HepG2 (cell line): ENCODE results near the gene PPP1R27. TPM values are rescaled to one million over a fixed set of nuclear protein-coding genes. Genes with fewer than 3 reads are reported as not detected.

Experiments used
- CREB1 ChIP-seq, 2 experiments: fragments of 450-650 bp in 1 of 2; IDR thresholded peaks; 2 replicates each; pipeline ENCODE4 v1.6.1; 2016 to 2017; ENCODE audit warnings: control low read depth in 1 of 2, mild to moderate bottlenecking in 1 of 2, missing compliant biosample characterization in 1 of 2, missing genetic modification characterization in 1 of 2
- FOXA1 ChIP-seq, 2 experiments: fragments of 450-650 bp in 1 of 2; sonication (generic) in 1 of 2; formaldehyde crosslinking in 1 of 2; IDR thresholded peaks; 2 replicates each; pipeline versions ENCODE4 v1.4.0 to v1.6.1; 2016 to 2020; ENCODE audit warnings: missing genetic modification reagents in 1 of 2
- HNRNPLL ChIP-seq: fragments of 200-400 bp; formaldehyde crosslinking; IDR thresholded peaks from 2 replicates; pipeline ENCODE4 v1.6.1; 2017; ENCODE audit warnings: mild to moderate bottlenecking, low read depth, low read length; ENCODE audit not compliant: poor library complexity, severe bottlenecking
- IKZF1 ChIP-seq: fragments of 450-650 bp; IDR thresholded peaks from 2 replicates; pipeline ENCODE4 v1.7.1; 2016
- JUNB ChIP-seq: sonication (generic); formaldehyde crosslinking; IDR thresholded peaks from 2 replicates; pipeline ENCODE4 v1.8.0; 2022; ENCODE audit warnings: missing genetic modification reagents, mild to moderate bottlenecking, borderline replicate concordance
- MEF2D ChIP-seq: sonication (generic); formaldehyde crosslinking; IDR thresholded peaks from 2 replicates; pipeline ENCODE4 v1.5.1; 2020; ENCODE audit warnings: mild to moderate bottlenecking, missing genetic modification reagents
- NBN ChIP-seq: fragments of 450-650 bp; conservative IDR thresholded peaks from 2 replicates; pipeline ENCODE4 v1.6.1; 2017
- NONO ChIP-seq, 2 experiments: fragments of 450-650 bp in 1 of 2; sonication (generic) in 1 of 2; formaldehyde crosslinking in 1 of 2; IDR thresholded peaks in 1 of 2; conservative IDR thresholded peaks in 1 of 2; 2 replicates each; pipeline versions ENCODE4 v1.6.1 to v1.8.0; 2017 to 2022; ENCODE audit warnings: mild to moderate bottlenecking in 1 of 2, missing genetic modification reagents in 1 of 2, moderate library complexity in 1 of 2
- RAD51 ChIP-seq: fragments of 450-650 bp; IDR thresholded peaks from 2 replicates; pipeline ENCODE4 v1.6.1; 2016; ENCODE audit warnings: borderline replicate concordance
- ZEB1 ChIP-seq: IDR thresholded peaks from 2 replicates; pipeline ENCODE4 v1.6.1; 2012; ENCODE audit warnings: mild to moderate bottlenecking, low read depth, inconsistent platforms; ENCODE audit not compliant: insufficient replicate concordance
- ZNF207 ChIP-seq: fragments of 450-650 bp; IDR thresholded peaks from 2 replicates; pipeline ENCODE4 v1.6.1; 2016; ENCODE audit warnings: antibody characterized with exemption, borderline replicate concordance
- ZNF839 ChIP-seq: sonication (generic); formaldehyde crosslinking; IDR thresholded peaks from 2 replicates; pipeline ENCODE4 v1.4.0; 2020; ENCODE audit warnings: missing genetic modification reagents, mild to moderate bottlenecking, borderline replicate concordance
- polyA plus RNA-seq, 8 experiments: library from polyadenylated mRNA; depleted of rRNA in 3 of 8; stranded (reverse) in 7 of 8; unstranded in 1 of 8; fragments of >200 nt; fragmentation: Illumina TruSeq in 4 of 8; extraction: Trizol in 4 of 8; gene quantifications; 2 replicates each; pipeline versions ENCODE4 v1.2.1 to v1.2.3, GENCODE V29; 2011 to 2016; ENCODE audit warnings: low read depth in 4 of 8, missing spikeins in 1 of 8, mixed read lengths in 1 of 8; ENCODE audit not compliant: insufficient read depth in 1 of 8
- total RNA-seq, 5 experiments: library from RNA; depleted of rRNA; stranded (reverse); fragments of >200 nt; fragmentation: Illumina TruSeq; extraction: Trizol; gene quantifications; 2 replicates each; pipeline ENCODE4 v1.2.3, GENCODE V29; 2016; ENCODE audit warnings: low read depth in 1 of 5
- TF ChIP-seq, protein P1 (sequence below): sonication (generic); formaldehyde crosslinking; IDR thresholded peaks from 2 replicates; pipeline ENCODE4 v1.9.0; 2021; ENCODE audit warnings: mild to moderate bottlenecking, missing genetic modification reagents
- TF ChIP-seq, protein P2 (sequence below): IDR thresholded peaks from 2 replicates; pipeline ENCODE4 v1.6.1; 2018; ENCODE audit warnings: missing genetic modification reagents
- TF ChIP-seq, protein P3 (sequence below): sonication (generic); formaldehyde crosslinking; IDR thresholded peaks from 2 replicates; pipeline ENCODE4 v1.8.0; 2022; ENCODE audit warnings: mild to moderate bottlenecking, missing genetic modification reagents, moderate library complexity

The PPP1R27 gene
- total and polyA plus RNA-seq, 2 of the 13 experiments (the other 11 are each of a cell fraction or from before 2014, with no cell fraction given) = 0.17 to 1.00 TPM

DNA sequence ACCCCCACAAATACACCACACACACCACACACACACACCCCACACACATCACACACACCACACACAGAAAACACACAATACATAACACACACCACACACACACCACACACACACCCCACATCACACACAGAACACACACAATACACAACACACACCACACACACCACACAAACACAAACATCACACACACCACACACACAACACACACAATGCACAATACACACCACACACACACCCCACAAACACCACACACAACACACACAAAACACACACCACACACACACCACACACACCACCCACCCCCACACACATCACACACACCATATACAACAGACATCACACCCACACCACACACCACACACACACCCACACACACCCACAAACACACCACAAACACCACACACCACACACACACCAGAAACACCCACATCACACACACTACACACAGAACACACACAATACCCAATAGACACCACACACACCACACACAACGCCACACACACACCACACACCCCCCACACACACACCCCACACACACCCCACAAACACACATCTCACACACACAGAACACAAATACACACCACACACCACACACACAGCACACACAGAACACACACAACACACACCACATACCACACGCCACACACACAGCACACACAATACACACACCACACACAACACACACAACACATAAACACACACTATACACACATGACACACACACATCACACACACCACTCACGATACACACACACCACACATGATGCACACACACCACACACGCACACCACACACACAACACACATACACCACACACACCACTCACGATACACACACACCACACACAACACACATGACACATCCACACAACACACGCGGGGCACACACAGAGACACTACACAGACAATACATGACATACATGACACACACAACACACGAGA, 41.9 kb downstream of the PPP1R27 start (continued):
- TF ChIP-seq, protein P1, sequence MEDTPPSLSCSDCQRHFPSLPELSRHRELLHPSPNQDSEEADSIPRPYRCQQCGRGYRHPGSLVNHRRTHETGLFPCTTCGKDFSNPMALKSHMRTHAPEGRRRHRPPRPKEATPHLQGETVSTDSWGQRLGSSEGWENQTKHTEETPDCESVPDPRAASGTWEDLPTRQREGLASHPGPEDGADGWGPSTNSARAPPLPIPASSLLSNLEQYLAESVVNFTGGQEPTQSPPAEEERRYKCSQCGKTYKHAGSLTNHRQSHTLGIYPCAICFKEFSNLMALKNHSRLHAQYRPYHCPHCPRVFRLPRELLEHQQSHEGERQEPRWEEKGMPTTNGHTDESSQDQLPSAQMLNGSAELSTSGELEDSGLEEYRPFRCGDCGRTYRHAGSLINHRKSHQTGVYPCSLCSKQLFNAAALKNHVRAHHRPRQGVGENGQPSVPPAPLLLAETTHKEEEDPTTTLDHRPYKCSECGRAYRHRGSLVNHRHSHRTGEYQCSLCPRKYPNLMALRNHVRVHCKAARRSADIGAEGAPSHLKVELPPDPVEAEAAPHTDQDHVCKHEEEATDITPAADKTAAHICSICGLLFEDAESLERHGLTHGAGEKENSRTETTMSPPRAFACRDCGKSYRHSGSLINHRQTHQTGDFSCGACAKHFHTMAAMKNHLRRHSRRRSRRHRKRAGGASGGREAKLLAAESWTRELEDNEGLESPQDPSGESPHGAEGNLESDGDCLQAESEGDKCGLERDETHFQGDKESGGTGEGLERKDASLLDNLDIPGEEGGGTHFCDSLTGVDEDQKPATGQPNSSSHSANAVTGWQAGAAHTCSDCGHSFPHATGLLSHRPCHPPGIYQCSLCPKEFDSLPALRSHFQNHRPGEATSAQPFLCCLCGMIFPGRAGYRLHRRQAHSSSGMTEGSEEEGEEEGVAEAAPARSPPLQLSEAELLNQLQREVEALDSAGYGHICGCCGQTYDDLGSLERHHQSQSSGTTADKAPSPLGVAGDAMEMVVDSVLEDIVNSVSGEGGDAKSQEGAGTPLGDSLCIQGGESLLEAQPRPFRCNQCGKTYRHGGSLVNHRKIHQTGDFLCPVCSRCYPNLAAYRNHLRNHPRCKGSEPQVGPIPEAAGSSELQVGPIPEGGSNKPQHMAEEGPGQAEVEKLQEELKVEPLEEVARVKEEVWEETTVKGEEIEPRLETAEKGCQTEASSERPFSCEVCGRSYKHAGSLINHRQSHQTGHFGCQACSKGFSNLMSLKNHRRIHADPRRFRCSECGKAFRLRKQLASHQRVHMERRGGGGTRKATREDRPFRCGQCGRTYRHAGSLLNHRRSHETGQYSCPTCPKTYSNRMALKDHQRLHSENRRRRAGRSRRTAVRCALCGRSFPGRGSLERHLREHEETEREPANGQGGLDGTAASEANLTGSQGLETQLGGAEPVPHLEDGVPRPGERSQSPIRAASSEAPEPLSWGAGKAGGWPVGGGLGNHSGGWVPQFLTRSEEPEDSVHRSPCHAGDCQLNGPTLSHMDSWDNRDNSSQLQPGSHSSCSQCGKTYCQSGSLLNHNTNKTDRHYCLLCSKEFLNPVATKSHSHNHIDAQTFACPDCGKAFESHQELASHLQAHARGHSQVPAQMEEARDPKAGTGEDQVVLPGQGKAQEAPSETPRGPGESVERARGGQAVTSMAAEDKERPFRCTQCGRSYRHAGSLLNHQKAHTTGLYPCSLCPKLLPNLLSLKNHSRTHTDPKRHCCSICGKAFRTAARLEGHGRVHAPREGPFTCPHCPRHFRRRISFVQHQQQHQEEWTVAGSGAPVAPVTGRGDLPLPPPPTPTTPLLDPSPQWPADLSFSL (CRISPR knock-in tag) = peak; percentile 86
- TF ChIP-seq ZNF207 = peak; percentile 96; the same call in 1 of the 2 replicates
- TF ChIP-seq RAD51 = 0 out of 2 replicates have a peak, but pooled peaks have one; percentile 15
- peak; percentile 9 for TF ChIP-seq HNRNPLL
- no peak for TF ChIP-seq ZEB1
- TF ChIP-seq NBN = peak; percentile 84; the same call in 1 of the 2 replicates
- 0 out of 2 replicates have a peak, but pooled peaks have one; percentile 24 for TF ChIP-seq IKZF1
- peak; percentile 32; the same call in 1 of the 2 replicates for TF ChIP-seq CREB1 (IDR thresholded peaks at IDR 0.05)
- TF ChIP-seq CREB1 (CRISPR knock-in tag; IDR thresholded peaks at IDR 0.05) = no peak
- peak; percentile 44; the same call in 1 of the 2 replicates for TF ChIP-seq ZNF839 (CRISPR knock-in tag)
- TF ChIP-seq, protein P2, sequence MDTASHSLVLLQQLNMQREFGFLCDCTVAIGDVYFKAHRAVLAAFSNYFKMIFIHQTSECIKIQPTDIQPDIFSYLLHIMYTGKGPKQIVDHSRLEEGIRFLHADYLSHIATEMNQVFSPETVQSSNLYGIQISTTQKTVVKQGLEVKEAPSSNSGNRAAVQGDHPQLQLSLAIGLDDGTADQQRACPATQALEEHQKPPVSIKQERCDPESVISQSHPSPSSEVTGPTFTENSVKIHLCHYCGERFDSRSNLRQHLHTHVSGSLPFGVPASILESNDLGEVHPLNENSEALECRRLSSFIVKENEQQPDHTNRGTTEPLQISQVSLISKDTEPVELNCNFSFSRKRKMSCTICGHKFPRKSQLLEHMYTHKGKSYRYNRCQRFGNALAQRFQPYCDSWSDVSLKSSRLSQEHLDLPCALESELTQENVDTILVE (CRISPR knock-in tag) = no peak
- TF ChIP-seq NONO (IDR thresholded peaks at IDR 0.05) = peak; percentile 49; the same call in 1 of the 2 replicates
- no peak for TF ChIP-seq NONO (CRISPR knock-in tag; conservative IDR thresholded peaks at IDR 0.05)
- no peak for TF ChIP-seq MEF2D (CRISPR knock-in tag)
- TF ChIP-seq, protein P3, sequence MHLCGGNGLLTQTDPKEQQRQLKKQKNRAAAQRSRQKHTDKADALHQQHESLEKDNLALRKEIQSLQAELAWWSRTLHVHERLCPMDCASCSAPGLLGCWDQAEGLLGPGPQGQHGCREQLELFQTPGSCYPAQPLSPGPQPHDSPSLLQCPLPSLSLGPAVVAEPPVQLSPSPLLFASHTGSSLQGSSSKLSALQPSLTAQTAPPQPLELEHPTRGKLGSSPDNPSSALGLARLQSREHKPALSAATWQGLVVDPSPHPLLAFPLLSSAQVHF (CRISPR knock-in tag) = 0 out of 2 replicates have a peak, but pooled peaks have one; percentile 14
- TF ChIP-seq JUNB (CRISPR knock-in tag) = peak; percentile 48; the same call in 1 of the 2 replicates
- 0 out of 2 replicates have a peak, but pooled peaks have one; percentile 3 for TF ChIP-seq FOXA1 (IDR thresholded peaks at IDR 0.05)
- TF ChIP-seq FOXA1 (CRISPR knock-in tag; IDR thresholded peaks at IDR 0.05) = no peak
